GF-D8 (cell line): ENCODE measurements around the gene BICD1.
A peak's percentile ranks its signal among the peaks of the same experiment; 100 is the strongest.

Experiments
- DNase-seq: peaks from one replicate; lab custom pipeline; 2025; lab: John Stamatoyannopoulos, UW

The BICD1 gene

DNA sequence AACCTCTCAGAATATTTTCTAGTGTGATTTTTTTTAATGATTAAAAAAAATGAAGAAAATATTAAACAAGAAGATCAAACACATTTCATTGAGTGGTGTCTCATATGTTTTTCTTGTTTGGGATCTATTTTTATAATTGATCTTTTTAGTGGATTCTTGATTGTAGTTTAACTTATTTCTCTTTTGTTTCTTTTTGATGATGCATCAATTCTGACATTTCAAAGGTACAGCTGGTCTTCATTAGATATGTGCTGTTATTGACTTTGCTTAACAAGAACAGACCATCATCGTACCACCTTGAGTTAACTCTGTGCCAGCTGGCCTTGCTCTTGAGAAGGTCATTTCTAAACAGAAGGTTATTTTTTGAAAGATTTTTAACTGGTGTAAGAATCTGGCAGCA is 246.9 kb downstream of the BICD1 start:
- no peak for DNase-seq

DNA sequence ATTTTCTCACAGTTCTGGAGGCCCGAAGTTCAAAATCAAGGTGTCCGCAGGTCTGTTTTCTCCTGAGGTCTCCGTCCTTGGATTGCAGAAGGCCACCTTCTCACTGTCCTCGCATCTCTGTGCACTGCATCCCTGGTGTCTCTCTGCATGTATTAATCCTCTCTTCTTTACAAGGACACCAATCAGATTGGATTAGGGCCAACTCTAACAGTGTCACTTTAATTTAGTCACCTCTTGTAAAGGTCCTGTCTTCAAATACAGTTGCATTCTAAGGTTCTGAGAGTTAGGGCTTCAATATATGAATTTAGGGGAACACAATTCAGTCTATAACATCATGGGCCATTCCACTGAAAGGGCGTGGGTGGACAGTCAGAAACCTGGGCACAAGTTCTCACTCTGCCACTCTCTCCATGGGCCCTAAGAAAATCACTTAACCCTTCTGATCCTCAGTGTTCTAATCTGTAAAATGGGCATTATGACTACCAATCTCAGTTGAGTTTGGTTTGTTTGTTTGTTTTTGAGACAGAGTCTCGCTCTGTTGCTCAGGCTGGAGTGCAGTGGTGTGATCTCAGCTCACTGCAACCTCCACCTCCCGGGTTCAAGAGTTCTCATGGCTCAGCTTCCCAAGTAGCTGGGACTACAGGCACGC is 251.1 kb downstream of the BICD1 start:
- DNase-seq: no peak

DNA sequence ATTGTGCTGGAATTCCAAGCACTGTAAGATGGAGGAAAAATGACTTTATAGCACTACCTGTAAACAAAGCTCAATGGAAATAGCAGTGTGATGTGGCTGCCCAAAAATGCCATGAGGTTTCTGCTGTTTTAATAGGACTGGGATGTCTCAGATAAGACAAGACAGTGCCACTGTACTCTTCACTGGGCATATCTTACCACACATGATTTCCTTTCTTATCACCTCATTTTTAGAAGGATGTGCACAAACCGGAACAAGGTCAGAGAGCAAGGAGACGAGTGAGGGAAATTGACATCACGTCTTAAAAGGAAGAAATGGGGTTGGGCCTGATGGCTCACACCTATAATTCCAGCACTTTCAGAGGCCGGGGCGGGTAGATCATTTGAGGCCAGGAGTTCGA is 254.3 kb downstream of the BICD1 start:
- DNase-seq: no peak

DNA sequence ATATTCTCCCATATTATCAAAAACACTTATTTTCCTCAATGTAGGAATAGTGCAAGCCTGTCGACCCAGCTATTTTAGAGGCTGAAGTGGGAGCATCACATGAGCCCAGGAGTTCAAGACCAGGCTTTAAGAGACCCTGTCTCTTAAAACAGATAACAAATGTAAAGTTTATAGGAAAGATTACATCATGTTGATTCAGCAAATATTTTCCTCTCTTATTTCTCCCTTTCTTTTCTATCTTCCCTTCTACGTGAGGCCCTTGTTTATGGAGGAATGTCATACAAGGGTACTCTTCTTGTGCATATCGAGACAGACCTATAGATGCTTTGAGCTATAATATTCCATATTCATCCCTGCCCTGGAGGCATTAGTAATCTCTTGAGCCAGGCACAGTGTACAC is 256.2 kb downstream of the BICD1 start:
- no peak for DNase-seq

DNA sequence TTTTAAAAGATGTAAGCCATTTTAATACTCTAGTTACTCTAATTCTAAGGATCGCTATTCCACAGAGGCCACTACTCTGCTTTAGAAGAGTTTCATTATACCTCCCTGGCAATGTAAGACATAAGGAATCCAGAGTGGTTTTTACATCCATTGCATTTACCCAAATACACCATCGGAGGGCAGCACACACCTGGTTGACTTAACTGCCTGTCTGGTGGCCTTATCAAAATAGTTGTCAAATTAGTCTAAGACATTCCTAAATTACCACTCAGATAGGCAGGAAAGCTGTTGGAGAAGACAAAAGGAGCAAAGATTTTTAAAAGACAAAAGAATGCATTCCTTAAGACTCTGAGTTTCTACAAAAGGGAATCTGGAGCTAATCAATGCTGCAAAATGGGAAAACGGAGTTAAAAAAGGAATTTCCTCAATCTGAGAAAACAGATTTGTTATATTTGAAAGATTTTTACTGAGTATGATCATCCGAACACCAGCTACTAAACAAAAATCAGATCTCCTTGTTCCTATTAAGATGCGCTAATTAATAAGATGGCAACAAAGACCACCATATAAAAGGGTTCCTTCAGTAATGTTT is 258.9 kb downstream of the BICD1 start:
- DNase-seq: peak; percentile 12

DNA sequence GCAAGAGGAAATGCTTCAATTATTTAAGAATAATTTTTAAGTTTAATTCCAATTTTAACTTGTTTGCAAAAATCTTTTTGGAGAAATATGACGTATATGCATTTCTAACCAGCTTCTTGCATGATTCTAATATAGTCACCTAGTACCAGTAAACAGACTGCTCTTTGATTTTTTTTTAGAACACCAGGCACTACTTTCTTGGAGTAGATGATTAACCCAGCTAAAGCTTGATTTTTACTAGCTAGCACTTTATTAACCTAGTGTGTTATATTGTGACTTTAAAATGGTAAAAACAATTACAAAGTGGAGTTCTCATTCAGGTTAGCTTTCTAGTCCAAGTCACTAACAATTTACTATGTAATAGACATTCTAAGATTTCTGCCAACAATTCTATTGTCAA is 260.1 kb downstream of the BICD1 start:
- DNase-seq: no peak

DNA sequence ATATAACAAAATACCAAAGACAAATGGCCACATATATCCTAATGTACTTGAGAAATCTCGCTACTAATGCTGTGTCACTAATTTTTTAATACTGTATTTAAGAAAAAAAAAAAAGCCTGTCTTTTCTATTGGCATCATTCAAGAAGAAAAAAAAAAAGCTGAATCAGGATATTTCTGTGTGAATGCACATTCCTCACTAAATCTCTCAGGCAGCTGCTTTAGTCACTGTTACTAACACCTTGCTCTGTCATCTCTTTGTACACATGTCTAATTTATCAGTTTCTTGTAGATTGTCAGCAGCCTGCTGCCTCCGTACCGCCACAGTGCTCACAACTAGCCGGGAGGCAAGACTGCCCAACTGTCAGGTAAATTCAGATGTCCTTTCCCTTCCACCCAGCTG is 260.7 kb downstream of the BICD1 start:
- DNase-seq: no peak

DNA sequence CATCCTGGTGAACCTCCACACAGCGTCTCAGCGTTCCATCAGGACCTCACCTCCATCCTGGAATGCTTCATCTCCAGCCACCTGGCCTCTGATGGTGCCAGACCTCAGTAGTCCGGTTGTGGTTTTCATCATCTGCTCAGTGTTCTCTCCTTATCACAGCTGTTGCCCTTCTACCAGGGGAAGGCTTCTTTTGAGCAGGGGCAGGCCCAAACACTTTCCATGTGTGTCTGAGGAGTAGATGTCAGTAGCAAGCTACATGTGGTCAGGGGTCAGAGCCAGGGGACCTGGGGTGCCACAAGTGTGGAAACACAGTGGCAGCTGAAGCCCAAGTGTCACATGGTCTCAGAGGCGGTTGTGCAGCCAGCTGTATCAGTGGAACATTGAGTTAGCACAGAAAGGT is 262.6 kb downstream of the BICD1 start:
- DNase-seq: no peak

DNA sequence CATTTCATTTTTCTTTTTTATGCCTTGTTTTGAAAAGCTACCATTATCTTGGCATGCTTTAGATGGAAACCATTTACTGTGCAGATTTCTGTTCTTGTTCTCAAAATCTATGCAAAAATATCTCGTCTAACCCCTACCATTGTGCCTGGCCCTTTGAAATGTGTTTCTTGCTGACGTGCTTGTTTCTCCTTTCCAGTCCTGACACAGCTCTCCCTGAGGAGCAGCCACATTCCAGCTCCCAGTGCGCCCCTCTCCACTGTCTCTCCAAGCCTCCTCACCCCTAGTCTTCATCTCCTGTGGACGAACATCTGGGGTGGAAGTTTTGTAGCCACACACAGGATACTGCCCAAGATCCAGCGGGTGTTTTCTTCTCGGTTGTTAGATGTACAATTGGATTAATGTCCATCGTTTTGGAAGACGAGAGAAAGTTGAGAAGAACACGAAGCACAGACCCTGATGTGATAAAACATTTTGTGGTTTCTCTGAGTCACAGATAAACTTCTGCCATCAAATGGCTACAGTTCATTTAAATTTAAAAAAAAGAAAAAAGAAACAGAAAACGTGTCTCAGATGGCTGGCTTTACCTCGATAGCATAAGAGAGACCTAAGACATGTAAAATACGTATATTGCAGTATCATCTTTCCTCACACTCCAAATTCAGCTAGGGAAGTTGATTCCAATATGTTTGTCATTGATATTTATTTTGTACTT is 270.9 kb downstream of the BICD1 start:
- DNase-seq: no peak

DNA sequence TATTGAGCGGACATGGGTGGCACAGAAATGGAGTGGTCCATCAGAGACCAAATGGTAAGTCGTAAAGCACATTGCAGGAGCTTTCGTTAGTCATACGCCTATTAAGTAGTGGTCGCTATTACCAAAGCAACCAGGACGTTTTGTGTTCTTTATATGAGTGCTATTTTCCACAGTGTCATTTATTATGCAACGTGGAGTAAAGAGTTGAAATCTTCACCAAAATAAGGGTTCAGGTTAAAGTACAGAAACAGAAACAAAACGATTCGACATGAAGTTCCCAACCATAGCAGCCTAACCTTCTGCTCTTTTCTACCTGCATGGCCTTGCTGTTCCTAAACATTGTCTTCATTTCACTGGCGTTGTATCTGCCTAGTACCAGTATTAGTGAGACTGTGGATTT is 272.6 kb downstream of the BICD1 start:
- DNase-seq: no peak

DNA sequence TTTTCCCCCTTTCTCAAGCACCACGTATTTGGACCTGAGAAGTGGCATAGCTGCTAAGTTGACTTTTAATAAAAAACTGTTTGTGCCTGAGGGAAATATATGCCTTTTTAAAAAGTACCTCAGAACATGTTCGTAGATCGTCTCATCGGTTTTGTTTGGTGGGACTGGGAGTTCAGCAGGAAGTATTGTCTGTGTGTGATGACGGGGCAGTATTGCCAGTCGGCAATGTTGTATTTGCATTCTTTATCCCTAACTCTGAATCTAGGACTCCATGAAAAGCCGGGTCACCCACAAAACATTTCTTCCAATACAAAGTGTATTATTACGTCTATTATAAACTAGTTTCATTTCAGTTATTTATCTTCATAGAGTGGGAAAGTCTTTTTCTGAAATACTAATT is 273.0 kb downstream of the BICD1 start:
- DNase-seq: no peak

DNA sequence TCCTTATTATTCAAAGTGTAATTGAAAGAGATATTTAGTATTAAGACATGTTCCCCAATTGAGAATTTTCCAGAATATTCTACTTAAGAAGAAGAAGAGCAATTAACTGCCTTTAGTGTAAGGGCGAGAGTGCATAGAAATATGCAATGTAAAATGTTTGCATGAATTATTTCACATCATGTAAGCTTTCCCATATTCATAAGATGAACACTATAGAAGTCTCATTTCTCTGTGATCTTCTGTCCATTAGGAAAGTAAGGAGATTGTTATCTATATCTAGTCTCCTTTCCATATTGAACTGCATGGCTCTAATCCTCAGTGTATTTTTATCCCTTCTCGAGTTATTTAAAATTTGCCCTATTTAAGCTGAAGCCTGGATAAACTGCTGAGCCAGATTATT is 275.6 kb downstream of the BICD1 start:
- no peak for DNase-seq

DNA sequence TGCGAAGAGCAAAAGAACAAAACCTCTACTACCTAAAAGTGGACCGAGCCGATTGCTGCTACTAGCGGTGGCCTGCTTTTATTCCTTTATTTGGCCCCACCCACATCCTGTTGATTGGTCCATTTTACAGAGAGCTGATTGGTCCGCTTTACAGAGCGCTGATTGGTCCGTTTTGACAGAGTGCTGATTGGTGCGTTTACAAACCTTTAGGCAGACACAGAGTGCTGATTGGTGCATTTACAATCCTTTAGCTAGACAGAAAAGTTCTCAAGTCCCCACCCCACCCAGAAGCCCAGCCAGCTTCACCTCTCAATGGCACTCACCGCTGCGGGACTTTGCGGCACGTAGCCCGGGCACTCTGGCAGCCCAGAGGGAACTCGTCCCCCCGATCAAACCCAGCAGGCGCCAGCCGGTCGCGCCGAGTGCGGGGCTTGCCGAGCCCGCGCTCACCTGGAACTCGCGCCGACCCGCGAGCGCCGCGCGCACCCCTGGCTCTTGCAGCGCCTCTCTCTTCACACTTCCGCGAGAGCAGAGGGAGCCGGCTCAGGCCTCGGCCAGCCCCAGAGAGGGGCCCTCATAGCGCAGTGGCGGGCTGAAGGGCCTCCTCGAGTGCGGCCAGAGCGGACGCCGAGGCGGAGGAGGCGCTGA is 284.0 kb downstream of the BICD1 start:
- no peak for DNase-seq

DNA sequence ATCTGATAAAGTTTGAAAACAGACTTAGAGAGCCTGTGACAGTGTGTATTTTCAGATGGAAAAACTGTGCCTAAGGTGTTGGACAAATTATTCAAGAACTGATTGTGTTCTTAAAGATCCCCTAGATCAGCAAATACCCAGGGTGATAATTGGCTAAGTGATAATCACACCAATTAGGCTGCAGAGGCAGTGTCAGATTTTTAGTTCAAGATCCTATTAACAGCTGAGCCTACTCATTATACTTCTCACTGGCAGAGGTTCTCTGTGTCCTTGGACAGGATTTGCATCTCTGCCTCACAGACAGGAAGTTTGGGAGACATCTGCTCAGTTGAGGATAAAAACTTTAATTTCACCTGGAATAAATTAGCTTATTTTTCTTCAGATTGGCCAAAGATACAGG is 288.4 kb downstream of the BICD1 start:
- no peak for DNase-seq

DNA sequence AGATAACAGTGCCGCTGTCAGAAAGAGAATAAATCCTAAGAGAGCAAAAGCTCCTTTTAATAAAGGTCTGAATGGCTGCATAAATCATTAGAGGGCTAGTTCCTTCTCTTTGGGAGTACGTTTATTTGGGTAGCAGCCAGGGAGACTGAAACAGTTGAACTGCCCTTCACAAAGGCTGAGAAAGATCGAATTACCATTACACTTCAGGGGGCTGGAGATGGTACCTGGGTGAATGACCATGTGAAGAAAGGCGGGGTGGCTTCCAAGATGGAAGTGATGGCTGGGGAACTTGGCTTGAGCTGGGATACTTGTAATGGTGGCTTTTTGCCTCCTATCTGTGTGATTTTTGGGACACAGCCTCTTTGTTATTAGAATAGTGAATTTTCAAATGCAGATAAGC is 291.0 kb downstream of the BICD1 start:
- DNase-seq: no peak

DNA sequence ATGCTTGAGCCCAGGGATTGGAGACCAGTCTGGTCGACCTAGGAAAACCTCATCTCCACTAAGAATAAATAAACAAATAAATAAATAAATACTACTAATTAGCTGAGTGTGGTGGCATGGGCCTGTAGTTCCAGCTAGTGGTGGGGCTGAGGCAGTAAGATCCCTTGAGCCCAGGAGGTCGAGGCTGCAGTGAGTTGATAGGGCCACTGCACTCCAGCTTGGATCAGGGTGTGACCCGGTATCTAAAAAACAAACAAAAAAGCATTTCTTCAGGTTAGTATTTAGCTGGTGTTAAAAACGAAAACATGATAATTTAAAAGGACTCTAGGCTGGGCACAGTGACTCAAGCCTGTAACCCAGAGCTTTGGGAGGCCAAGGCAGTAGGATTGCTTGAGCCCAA is 291.5 kb downstream of the BICD1 start:
- DNase-seq: no peak

DNA sequence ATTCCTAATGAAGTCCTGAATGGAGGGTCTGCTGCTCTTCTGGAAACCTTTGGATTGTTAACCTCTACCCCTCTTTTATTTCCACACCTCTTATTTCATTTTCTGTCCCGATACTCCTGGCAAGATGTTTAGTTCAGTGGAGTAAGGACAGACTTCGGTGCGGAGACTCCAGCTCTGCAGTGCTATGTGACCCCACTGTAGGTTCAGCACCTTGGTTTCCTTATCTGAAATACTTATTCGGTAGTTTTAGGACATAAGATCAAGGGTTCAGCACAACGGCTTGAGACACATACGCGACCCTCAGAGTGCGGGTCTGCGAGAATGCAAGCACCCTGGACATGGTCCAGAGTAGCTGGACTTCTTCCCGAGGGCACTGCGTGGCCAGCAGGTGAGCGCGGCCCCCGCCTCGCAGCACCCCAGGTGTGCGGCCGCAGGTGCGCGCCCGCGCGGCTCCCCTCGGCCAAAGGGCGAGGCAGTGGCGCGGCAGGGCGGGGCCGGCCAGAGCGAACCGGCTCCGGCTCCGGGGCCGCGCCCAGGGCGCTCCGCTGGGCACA is 292.2 kb downstream of the BICD1 start:
- no peak for DNase-seq

DNA sequence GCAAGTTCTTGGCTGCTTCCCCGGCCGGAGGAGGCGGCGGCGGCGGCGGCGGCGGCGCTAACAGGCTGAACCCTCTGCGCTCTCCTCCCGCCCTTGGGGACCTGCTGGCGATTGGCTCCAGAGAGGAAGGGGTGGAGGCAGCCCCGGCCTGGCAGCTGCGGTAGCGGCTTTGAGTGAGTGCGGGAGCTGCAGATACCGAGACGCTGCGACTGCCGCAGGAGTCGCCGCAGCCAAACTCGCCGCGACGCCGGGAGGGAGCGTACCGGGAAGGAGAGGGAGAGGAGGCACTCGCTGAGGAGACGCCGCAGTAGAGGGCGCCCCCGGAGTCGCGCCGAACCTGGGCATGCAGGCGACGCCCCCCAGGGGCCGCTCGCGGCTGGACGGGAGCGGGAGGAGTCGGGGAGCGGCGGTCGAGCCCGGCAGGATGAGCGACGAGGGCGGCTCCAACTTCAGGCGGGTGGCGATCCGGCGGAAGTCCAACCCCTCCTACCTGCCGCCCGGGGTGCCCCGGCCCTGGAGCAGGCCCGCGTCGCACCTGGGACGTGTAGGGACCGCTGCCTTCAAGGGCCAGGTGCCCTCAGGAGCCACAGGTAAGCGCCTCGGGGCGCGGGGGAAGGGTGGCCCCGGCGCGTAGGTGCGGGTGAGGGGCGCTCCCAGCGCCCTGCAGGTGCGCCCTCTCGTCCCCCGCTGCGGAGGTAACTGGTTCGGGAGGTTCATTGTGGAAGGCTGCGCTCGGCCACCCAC is 292.9 kb downstream of the BICD1 start, which contains the start of gene FGD4:
Gene FGD4, plus strand, starts transcription at position 189 of the 744 bp plus-strand sequence.
- no peak for DNase-seq

DNA sequence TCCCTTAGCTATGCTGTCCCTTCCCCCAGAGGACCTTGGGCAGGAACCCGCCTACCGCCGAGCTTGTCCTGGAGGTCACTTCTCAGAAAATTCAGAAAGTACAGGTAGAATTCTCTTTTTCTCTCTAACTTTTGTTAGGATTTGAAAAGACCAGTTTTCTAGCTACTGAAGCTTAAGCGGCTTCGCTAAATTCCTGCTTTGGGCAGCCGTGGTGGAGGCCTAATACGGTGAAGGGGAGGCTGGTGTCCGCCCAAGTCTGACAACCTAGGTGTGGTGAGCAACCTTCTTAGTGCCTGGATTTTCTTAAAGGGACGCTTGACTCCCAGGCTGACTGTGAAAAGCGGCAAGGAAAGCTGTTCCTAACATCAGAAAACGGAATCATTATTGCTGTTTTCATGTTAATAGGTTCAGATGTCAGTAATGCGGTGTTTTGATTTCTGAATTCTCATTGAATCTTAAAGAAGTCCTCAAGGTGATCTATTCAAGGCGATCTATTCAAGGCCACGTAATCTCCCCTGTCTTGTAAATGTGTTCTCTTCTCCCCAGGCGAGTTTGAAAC is 293.5 kb downstream of the BICD1 start:
- DNase-seq: no peak

DNA sequence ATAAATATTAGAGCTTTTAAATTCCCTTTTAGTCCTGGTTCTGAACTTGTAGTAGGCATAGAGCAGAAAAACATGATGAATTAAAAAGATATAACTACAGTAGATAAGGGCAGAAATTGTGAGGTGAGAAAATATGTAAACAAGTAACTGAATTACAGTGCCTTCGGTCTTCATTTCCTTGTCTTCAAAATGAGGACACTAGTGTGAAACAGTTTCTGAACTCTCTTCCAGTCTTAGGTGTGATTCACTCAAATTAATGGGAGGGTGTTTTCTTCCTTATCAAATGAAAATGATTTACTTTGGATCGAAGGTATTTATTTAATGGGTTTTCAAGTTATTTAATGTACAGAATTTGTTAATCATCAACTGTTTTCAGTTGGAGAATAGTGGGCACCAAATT is 294.2 kb downstream of the BICD1 start:
- DNase-seq: no peak

DNA sequence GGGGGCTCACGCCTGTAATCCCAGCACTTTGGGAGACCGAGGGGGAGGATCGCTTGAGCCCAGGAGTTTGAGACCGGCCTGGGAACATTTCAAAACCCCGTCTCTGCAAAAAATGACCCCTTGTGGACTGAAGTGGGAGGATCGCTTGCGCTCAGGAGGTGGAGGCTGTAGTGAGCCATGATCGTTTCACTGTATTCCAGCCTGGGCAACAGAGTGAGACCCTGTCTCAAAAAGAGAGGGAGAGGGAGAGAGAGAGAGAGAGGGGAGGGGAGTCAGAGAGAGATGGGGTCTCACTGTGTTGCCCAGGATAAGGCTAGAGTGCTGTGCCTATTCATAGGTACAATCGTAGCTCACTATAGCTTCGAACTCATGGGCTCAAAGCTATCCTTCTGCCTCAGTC is 295.5 kb downstream of the BICD1 start:
- DNase-seq: no peak

DNA sequence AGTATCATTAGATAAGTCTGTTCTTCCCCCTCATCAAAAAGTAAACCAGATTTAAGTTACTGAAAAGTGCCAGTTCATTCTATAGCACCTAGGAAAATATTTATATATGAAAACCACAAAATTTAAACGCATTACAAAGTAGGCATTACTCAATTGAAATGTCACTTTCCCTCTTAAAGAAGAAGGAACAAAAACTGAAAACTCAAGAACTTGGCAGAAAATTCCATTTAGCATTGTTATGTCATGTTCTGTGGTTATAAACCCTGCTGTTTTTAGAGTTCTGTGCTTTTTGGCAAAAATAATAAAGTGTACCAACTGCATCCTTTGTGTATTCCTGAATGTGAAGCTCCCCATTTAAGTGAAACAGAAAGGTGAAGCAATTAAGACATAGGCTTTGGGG is 296.3 kb downstream of the BICD1 start:
- no peak for DNase-seq
